ENCODE data around the gene DNAH11.

GRCh38 chr7:21753071-21753470 lies 210.2 kb downstream of the DNAH11 start:
- TF ChIP-seq PLRG1 (conservative IDR thresholded peaks at IDR 0.05) (no peak), ZFP37 (CRISPR knock-in tag; IDR thresholded peaks at IDR 0.05; ENCODE audit: borderline replicate concordance) (no peak)

All from HepG2 (cell line).